ENCODE measurements around the gene OR1J4.
"Not testable (repeated sequence)": the region's sequence is repeated elsewhere in the genome, so short reads cannot be mapped to it uniquely, and the experiment has no call there.

OR1J4 gene, protein sequence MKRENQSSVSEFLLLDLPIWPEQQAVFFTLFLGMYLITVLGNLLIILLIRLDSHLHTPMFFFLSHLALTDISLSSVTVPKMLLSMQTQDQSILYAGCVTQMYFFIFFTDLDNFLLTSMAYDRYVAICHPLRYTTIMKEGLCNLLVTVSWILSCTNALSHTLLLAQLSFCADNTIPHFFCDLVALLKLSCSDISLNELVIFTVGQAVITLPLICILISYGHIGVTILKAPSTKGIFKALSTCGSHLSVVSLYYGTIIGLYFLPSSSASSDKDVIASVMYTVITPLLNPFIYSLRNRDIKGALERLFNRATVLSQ

DNA sequence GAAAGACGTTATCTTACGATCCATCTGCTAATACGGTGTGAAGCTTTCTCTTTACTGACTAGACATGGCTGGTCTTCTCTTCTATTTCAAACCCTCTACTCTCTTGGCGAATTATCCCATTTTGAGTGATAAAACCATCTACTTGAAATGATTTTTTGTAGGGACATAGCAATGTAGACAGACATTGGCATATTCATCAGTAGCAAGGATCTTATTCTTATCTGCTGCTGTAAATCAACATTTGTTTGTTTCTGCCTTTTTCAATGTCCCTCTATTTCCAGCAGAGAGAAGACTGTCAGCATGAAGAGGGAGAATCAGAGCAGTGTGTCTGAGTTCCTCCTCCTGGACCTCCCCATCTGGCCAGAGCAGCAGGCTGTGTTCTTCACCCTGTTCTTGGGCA is at the start of gene OR1J4:
Gene OR1J4, plus strand, starts transcription at position 301 of the 400 bp plus-strand sequence. Its CDS starts 0 bp downstream, at position 301.
- in situ Hi-C loops (cut with MboI; ENCODE audit: low sequenced_read_pairs): no loop called here

DNA sequence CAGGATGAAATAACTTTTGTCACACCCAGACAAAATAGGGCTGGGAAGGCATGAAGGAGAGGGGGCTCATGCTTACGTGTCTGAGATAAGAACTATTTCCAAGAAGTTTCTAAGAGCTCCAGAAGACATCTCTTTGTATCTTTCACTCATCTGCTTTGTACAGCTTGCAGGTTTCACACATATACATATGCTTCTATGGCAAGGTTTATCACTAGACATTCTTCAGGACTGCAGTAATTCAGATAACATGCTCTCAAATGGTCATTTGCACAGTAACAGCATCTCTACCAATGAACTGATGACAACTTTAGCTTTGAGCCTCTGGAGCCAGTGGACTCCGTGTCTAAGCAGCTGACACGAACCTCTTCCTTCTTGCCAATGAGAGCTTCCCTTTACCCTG is 44.4 kb upstream of the OR1J4 start:
- in situ Hi-C loops (cut with MboI; ENCODE audit: low sequenced_read_pairs): no loop called here

DNA sequence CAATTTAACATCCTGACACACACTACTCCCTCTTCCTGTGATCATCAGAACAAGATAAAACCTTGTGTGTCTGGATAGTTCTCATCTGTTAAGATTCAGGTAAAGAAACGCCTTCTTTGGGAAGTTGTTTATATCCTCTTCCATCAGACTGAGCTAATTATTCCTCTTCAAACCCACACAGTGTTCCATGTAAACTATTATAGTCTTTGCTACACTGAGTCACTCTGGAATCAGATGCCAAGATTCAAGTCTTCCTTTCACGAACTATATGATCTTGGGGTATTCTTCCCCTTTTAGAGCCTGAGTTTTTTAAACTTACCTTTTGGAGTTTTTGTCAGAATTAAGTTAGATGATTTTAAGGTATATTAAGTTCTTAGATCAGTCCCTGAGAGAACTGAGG is 43.2 kb upstream of the OR1J4 start:
- in situ Hi-C loops (cut with MboI; ENCODE audit: low sequenced_read_pairs): no loop called here

DNA sequence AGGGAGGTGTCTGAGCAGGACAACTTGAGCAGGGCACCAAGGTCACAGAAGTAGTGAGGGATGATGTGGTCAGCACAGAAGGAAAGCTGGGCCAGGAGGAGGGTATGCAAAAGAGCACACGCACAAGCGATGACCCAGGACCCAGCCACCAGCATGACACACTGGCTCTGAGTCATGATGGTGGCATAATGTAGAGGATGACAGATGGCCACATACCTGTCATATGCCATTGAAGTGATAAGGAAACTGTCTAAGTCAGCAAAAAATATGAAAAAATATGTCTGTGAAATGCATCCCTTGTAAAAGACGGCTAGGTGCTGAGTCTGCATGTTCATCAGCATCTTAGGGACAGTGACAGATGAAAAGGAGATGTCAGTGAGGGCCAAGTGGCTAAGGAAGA is 41.6 kb upstream of the OR1J4 start:
- in situ Hi-C loops (cut with MboI; ENCODE audit: low sequenced_read_pairs): no loop called here

DNA sequence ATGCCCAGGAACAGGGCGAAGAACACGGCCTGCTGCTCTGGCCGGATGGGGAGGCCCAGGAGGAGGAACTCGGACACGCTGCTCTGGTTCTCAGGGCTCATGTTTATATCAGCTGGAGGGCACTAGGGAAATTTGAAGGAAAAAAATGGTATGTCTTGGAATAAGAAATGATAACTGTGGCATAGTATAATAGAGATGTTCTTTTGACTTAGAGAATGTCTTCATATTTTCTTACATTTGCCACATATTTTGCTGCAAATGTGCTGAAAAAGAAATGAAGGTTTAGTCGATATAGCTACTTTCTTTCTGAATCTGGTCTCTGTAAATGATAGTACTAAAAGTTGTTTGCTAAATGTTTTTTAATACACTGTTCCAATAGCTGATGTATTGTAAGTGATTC is 41.1 kb upstream of the OR1J4 start, which contains the start of gene OR1J1:
Gene OR1J1, minus strand, starts transcription at position 101 of the 400 bp plus-strand sequence. Its CDS starts 0 bp downstream, at position 101.
- in situ Hi-C loops (cut with MboI; ENCODE audit: low sequenced_read_pairs): no loop called here

DNA sequence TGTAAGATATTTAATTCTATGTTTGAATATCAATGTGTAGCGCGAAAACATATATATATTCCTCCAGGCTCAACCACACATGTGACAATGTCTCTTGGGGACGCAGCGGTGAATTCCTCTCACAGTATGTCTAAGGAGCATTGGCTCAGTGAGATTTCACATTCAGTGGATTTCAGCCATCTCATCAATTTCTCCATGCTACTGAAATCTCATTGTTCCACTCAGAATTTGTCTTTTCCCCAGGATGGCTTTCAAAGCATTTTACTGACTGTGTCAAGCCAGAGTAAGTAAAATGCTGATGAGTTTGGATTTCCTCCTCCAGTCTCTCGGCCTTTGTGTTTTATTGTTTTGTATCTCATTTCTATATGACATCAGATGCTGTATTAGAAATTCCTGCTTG is 39.9 kb upstream of the OR1J4 start:
- in situ Hi-C loops (cut with MboI; ENCODE audit: low sequenced_read_pairs): no loop called here

DNA sequence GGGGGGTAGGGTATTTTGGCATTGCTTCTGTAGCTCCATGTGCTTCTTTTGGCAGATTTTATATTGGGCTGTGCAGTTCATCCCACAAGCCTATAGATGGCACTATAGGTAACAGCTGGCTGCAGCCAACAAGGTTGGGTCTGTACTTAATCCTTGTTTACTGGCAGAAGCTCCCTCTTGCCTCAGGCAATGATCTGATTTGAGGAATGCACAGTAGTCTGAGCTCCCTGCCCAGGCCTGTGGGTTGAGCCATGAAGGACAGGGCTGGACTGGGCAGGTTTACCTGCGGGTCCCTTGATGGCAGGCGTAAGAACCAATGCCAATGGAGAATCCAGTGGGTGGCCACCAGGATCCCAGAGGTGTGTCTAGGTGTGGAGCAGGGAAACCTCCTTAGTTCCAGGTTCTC is 20.1 kb upstream of the OR1J4 start:
- in situ Hi-C loops (cut with MboI; ENCODE audit: low sequenced_read_pairs): no loop called here

DNA sequence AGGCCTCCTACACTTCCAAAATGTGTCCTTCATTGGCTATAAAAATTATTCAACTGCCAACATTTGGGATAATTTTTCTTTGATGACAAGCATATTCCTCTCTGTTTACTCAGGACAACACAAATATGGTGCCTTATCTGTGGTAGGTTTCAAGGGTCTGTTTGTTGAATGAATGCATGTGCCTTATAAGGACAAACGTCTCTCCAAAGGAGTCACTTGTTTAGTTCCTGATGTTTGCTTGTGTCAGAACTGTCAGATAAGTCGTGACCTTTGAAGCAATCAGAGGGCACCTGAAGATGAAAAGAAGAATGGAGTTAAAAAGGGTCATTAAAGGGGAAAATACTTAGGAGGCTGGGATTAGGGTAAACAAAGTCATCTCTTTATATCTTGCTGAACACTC is 12.0 kb upstream of the OR1J4 start:
- in situ Hi-C loops (cut with MboI; ENCODE audit: low sequenced_read_pairs): no loop called here

DNA sequence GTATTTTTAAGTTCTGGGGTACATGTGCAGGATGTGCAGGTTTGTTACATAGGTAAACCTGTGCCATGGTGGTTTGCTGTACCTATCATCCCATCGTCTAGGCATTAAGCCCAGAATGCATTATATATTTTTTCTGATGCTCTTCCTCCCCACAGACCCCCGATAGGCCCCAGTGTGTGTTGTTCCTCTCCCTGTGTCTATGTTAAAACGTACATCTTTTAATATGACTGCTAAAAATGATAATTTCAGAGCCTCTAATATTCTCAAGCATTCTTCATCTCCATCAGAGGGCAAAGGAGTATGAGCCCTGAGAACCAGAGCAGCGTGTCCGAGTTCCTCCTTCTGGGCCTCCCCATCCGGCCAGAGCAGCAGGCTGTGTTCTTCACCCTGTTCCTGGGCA is 8.4 kb upstream of the OR1J4 start, which contains the start of gene OR1J2:
Gene OR1J2, plus strand, starts transcription at position 301 of the 400 bp plus-strand sequence. Its CDS starts 0 bp downstream, at position 301.
- in situ Hi-C loops (cut with MboI; ENCODE audit: low sequenced_read_pairs): no loop called here

DNA sequence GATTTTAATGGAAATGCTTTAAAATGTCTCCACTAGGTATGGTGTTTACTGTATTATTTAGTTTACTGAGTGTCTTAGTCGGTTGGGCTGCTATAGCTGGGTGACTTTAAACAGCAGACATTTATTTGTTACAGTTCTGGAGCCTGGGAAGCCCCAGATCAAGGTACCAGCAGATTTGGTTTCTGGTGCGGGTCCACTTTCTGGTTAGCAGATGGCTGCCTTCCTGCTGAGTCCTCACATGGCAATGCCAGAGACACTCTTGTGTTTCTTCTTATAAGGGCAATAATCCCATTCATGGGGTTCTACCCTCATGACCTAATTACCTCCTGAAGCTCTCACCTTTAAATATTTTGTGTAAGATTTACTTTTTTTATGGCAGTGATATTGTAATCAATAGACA is 715 bp upstream of the OR1J4 start:
- in situ Hi-C loops (cut with MboI; ENCODE audit: low sequenced_read_pairs): no loop called here

DNA sequence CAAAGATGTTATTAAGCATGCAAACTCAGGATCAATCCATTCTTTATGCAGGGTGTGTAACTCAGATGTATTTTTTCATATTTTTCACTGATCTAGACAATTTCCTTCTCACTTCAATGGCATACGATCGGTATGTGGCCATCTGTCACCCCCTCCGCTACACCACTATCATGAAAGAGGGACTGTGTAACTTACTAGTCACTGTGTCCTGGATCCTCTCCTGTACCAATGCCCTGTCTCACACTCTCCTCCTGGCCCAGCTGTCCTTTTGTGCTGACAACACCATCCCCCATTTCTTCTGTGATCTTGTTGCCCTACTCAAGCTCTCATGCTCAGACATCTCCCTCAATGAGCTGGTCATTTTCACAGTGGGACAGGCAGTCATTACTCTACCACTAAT is 435 bp downstream of the OR1J4 start:
- in situ Hi-C loops (cut with MboI; ENCODE audit: low sequenced_read_pairs): no loop called here

DNA sequence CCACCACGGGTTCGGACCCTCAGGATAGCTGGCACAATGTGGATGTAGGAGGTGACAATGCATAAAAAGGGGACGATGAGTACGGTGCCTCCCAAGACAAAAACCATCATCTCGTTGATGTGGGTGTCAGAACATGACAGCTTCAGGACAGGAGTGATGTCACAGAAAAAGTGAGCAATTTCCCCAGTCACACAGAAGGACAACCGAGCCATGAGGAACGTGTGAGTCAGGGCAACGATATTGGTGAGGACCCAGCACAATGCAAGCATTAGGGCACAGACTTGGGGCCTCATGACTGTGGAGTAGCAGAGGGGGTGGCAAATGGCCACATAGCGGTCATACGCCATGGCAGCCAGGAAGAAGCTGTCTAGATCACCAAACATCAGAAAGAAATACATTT is 7.7 kb downstream of the OR1J4 start:
- in situ Hi-C loops (cut with MboI; ENCODE audit: low sequenced_read_pairs): no loop called here

DNA sequence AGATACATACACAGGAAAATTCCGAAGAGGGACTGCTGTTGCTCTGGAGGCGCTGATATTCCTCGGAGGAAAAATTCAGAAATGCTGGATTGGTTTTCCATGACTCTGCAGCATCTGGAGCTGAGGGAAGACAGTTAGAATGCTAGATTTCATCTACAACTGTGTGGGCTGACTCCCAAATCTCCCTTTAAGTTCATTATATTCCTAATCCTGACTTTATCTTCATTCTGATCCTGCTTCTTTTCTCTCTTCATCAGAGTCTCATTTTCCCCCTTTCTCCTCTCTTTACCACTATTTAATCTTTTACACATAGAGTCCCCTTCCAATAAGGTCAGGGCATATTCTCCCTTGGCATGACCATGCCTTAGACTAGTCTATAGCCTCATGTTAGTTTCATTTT is 8.3 kb downstream of the OR1J4 start, which contains the start of gene OR1N1:
Gene OR1N1, minus strand, starts transcription at position 101 of the 400 bp plus-strand sequence. Its CDS starts 0 bp downstream, at position 101.
- in situ Hi-C loops (cut with MboI; ENCODE audit: low sequenced_read_pairs): no loop called here

DNA sequence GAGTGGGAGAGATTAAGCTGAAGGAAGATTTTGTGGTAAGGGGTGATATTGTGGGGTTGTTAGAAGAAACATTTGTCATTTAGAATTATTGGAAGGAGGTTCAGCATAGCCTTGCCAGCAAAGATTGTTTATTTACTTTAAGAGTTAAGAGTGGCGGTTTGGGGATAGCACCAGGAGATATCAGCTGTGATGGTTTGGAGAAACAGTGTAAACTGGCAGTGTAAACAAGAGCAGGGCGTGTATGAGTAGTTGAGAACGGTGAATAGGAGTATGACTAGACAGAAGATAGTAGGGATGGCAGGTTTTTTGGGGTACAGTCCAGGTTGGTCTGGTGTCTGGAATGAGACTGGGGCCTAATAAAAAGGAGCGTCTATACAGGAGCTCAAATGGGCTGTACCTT is 12.2 kb downstream of the OR1J4 start:
- in situ Hi-C loops (cut with MboI; ENCODE audit: low sequenced_read_pairs): not testable (repeated sequence)

DNA sequence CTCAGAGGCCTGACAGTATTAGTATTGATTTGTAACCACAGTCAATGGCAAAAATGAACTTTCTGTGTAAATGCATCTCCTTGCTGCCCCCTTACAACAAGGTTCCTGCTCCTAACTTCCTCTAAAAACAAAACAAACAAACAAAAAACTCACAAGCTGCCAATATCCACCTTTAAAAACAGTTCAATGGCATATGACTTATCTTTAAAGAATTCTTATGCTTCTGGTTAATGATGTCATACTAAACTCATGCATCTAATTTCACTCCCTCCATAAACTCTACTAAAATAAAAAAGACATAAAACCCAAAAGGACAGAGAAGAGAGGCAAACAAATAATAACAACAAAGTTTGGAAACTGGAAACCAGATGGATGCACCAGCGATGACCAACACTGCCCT is 17.2 kb downstream of the OR1J4 start:
- in situ Hi-C loops (cut with MboI; ENCODE audit: low sequenced_read_pairs): no loop called here

DNA sequence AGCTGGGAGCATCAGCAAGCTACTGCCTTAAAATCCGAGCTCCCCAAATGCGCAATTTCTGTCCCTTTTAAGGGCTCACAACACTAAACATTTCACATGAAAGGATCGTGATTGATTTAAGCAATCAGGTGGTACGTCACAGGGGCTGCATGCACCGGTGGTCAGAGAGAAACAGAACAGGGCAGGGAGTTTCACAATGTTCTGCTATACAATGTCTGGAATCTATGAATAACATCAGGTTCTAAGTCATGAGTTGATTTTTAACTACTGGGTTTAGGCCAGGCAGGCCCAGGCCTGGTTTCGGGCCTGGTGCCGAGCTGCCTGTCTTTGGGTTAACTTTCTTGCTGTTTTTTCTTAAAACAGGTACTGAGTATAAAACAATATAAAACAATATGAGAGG is 18.1 kb downstream of the OR1J4 start:
- in situ Hi-C loops (cut with MboI; ENCODE audit: low sequenced_read_pairs): not testable (repeated sequence)

DNA sequence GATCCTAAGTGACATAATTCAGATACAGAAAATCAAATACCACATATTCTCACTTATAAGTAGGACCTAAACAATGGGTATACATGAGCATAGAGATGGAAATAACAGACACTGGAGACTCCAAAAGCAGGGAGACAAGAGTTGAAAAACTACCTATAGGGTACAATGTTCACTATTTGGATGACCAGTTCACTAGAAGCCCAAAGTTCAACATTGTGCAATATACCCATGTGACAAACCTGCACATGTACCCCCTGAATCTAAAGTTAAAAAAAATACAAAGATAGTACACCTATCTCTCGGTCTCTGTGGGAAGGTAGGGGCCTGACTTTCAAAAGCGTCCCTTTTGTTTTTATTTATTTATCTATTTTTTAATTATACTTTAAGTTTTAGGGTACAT is 19.8 kb downstream of the OR1J4 start:
- in situ Hi-C loops (cut with MboI; ENCODE audit: low sequenced_read_pairs): no loop called here

DNA sequence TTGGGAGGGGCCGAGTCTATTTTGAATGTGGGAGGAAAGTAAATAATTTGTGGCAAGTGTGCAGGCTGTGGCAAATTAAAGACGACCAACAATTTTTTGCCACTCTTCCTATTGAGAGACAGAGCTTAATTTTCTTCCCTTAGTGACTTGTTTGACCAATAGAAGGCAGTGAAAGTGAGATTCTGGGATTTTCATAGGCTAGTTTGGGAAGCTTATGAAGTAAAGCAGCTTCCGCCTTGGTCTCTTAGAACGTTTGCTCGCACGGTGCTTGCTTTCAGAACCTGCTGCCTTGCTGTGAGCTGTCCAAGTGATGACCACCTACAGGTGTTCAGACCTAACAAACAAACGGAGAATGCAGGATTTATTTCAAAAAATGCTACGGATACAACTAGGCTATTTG is 27.3 kb downstream of the OR1J4 start:
- in situ Hi-C loops (cut with MboI; ENCODE audit: low sequenced_read_pairs): no loop called here

DNA sequence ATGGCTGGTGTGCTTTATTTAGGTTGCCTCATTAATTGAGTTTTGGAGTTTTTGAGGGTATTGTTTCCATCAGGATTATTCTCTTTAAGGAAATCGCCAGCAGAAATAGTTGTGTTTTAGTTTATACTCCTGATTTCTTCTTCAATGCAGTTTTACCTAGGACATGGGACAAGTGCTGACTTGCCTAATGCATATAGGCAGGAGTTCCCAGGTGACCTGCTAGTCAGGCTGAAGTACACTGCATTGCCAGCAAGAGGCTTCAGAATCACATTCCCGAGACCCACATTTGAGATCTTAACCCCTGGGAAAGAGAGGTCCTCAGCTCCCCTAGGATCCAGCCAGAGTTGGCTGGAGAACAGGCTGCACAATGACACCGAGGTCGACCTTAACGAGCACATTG is 32.4 kb downstream of the OR1J4 start:
- in situ Hi-C loops (cut with MboI; ENCODE audit: low sequenced_read_pairs): no loop called here

DNA sequence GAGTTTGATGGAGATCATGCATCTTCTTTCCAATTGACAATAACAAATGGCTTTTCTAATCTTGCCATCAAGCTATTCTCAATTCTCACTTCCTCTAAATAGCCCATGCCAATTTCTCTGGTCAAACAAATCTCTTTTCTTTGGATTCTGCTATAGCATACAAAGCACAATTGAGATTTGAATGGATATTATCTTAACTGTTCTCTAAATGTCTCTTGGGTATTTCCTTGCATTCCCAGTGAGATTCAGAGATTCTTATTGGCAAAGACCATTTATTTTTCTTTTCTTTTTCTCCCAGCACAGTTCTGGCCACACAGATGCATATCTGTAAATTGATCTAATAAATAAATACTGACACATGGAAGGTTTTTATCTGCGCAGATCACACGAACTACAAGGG is 33.9 kb downstream of the OR1J4 start, which contains the start of gene OR1N2:
Gene OR1N2, plus strand, starts transcription at position 301 of the 400 bp plus-strand sequence. CDS start 100 bp downstream, outside the sequence.
- in situ Hi-C loops (cut with MboI; ENCODE audit: low sequenced_read_pairs): no loop called here

DNA sequence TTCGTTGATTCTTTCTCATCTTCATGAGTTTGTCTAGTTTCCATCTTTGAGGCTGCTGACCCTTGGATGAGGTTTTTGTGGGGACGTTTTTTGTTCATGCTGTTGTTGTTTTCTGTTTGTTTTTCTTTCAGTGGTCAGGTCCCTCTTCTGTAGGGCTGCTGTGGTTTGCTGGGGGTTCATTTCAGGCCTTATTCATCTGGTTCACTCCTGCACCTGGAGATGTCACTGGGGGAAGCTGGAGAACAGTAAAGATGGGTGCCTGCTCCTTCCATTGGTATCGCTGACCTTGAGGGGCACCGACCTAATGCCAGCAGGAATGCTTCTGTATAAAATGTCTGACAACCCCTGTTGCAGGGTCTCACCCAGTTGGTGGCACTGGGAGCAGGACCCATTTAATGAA is 42.5 kb downstream of the OR1J4 start:
- in situ Hi-C loops (cut with MboI; ENCODE audit: low sequenced_read_pairs): no loop called here

DNA sequence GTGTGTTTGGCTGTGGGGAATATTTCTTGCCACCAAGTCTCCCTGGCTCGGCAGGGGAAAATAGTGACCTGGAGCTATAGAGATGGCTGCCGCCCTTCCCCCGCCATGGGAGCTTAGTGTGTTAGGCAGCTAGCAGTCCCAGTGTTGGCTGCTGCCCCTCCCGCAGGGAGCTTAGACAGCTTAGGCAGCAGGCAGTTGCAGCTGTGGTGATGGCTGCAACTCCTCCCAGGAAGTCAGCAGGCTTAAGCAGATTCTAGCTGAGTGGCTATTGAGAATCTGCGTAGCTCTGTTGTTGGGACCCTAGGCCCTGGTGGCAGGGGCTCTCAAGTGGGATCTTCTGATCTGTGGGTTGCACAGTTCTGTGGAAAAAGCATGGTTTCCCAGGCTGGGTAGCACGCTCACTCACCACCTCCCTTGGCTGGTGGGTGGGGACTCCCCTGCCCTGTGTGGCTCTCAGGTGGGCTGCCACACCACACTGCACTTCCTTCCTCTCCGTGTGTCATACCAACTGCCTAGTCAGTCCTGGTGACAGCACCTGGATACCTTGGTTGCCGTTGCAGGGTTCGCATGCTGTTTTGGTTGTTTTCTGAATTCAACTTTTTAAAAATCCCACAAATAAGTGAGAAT is 43.3 kb downstream of the OR1J4 start:
- in situ Hi-C loops (cut with MboI; ENCODE audit: low sequenced_read_pairs): no loop called here
